ENCODE measurements around the gene LHX4. TPM values are rescaled to one million over a fixed set of nuclear protein-coding genes. Genes with fewer than 3 reads are reported as not detected.

The LHX4 gene
- total and polyA plus RNA-seq, 7 donors = 0.01 to 0.04 TPM; not detected in 5

GRCh38 chr1:180312926-180313325, 82.9 kb downstream of the LHX4 start:
- 91 to 97% (median 95%) methylated on average over 2 of the region's 2 CpGs for WGBS, 3 donors
- Histone ChIP-seq H3K27me3 (ENCODE audit: insufficient read depth in 3 of 3, low read length in 2 of 3) (no peaks in the 10 kb centered on the region), H3K4me3 (no peak overlapping the region), H3K36me3 (ENCODE audit: insufficient read depth in 1 of 2, low read depth in 1 of 2) (no peaks in the 10 kb centered on the region), H3K4me1 (peaks cover 3% of the 10 kb centered on the region), H3K9me3 (no peaks in the 10 kb centered on the region), H3K27ac (no peak overlapping the region)
- DNase-seq (no peak), ATAC-seq (no peak)
- TF ChIP-seq, protein P1, sequence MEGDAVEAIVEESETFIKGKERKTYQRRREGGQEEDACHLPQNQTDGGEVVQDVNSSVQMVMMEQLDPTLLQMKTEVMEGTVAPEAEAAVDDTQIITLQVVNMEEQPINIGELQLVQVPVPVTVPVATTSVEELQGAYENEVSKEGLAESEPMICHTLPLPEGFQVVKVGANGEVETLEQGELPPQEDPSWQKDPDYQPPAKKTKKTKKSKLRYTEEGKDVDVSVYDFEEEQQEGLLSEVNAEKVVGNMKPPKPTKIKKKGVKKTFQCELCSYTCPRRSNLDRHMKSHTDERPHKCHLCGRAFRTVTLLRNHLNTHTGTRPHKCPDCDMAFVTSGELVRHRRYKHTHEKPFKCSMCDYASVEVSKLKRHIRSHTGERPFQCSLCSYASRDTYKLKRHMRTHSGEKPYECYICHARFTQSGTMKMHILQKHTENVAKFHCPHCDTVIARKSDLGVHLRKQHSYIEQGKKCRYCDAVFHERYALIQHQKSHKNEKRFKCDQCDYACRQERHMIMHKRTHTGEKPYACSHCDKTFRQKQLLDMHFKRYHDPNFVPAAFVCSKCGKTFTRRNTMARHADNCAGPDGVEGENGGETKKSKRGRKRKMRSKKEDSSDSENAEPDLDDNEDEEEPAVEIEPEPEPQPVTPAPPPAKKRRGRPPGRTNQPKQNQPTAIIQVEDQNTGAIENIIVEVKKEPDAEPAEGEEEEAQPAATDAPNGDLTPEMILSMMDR (IDR thresholded peaks at IDR 0.05) = no peak
- intact Hi-C loops (cut with DNase I) = no loop called here

DNA sequence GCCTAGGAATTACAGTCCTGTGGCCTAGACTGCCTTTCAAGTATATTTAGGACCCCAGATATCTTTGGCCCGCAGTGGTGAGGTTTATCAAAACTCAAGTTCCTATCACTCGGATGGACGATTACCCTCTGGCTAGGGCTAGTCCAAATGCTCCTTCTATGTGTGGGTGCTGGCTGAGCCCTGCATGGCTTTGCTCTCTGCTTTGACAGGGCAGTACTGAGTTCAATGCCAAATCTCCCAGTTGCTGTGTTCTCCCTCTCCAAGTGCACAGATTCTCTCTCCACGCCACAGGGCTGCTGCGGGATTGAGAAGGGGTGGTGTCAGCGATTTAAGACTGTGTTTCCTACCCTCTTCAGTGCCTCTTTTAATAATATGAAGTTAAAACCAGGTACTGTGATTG, 97.0 kb downstream of the LHX4 start:
- Histone ChIP-seq H3K4me3 (no peak overlapping the region), H3K36me3 (ENCODE audit: insufficient read depth in 1 of 2, low read depth in 1 of 2) (no peaks in the 10 kb centered on the region), H3K9me3 (no peaks in the 10 kb centered on the region), H3K27me3 (ENCODE audit: insufficient read depth in 3 of 3, low read length in 2 of 3) (no peaks in the 10 kb centered on the region), H3K4me1 (no peaks in the 10 kb centered on the region), H3K27ac (no peak overlapping the region)
- DNase-seq = no peak
- TF ChIP-seq, protein P1 (IDR thresholded peaks at IDR 0.05) = no peak
- intact Hi-C loops (cut with DNase I) = no loop called here
- WGBS, 3 donors = 92 to 97% (median 96%) methylated on average over 6 of the region's 6 CpGs
- ATAC-seq = no peak

Other genes with a start within 250 kb of the LHX4 start
- 100 to 1,000 TPM in 1 of 4 donors, 10 to 100 TPM in 3; 30.2 to 159 (median 70.6) TPM for gene QSOX1, start 75.4 kb upstream of the LHX4 start, total RNA-seq
- gene QSOX1, start 75.4 kb upstream of the LHX4 start, polyA plus RNA-seq = 10 to 100 TPM; 21.5 to 53.8 (median 32.3) TPM

Measured in psoas muscle (tissue), 8 donors.